ENCODE data around the gene SDK1.

The SDK1 gene

GRCh38 chr7:3446786-3447185 is 145.7 kb downstream of the SDK1 start:
- no peak for DNase-seq (ENCODE audit: low spot score)
- no peak overlapping the region for H3K4me3 ChIP-seq
- no peak for TF ChIP-seq CTCF (IDR thresholded peaks at IDR 0.05)
- no peak overlapping the region for H3K27ac ChIP-seq

- H3K27ac ChIP-seq, result no peak overlapping the region
- H3K4me3 ChIP-seq, result no peak overlapping the region
- no peak for DNase-seq (ENCODE audit: low spot score)
- TF ChIP-seq CTCF (IDR thresholded peaks at IDR 0.05), result no peak
Measured at GRCh38 chr7:3451701-3452100, 150.6 kb downstream of the SDK1 start.

GRCh38 chr7:3453398-3453797 is 152.3 kb downstream of the SDK1 start:
- TF ChIP-seq CTCF (IDR thresholded peaks at IDR 0.05), result no peak
- H3K4me3 ChIP-seq, result no peak overlapping the region
- no peak overlapping the region for H3K27ac ChIP-seq
- DNase-seq (ENCODE audit: low spot score), result no peak

GRCh38 chr7:3455806-3456595 is 154.9 kb downstream of the SDK1 start:
- DNase-seq (ENCODE audit: low spot score), result no peak
- H3K27ac ChIP-seq, result no peak overlapping the region
- H3K4me3 ChIP-seq, result no peak overlapping the region
- no peak for TF ChIP-seq CTCF (IDR thresholded peaks at IDR 0.05)

- no peak overlapping the region for H3K4me3 ChIP-seq
- no peak for TF ChIP-seq CTCF (IDR thresholded peaks at IDR 0.05)
- DNase-seq (ENCODE audit: low spot score), result no peak
- H3K27ac ChIP-seq, result no peak overlapping the region
Measured at GRCh38 chr7:3459111-3459510, 158.1 kb downstream of the SDK1 start.

GRCh38 chr7:3461923-3462322 is 160.9 kb downstream of the SDK1 start:
- no peak overlapping the region for H3K4me3 ChIP-seq
- TF ChIP-seq CTCF (IDR thresholded peaks at IDR 0.05), result no peak
- DNase-seq (ENCODE audit: low spot score), result no peak
- no peak overlapping the region for H3K27ac ChIP-seq

- no peak for TF ChIP-seq CTCF (IDR thresholded peaks at IDR 0.05)
- Histone ChIP-seq H3K27ac (no peak overlapping the region), H3K4me3 (no peak overlapping the region)
- DNase-seq (ENCODE audit: low spot score), result no peak
Measured at GRCh38 chr7:3463696-3464095, 162.6 kb downstream of the SDK1 start.
